Ascending aorta (tissue), 2 donors: Measurements from ENCODE around the gene SEPTIN12. TPM values are rescaled to one million over a fixed set of nuclear protein-coding genes. Genes with fewer than 3 reads are reported as not detected.

ENCODE experiments used
- DNase-seq, 2 donors: peaks; one replicate each; pipeline ENCODE4 v3.0.0-alpha.2; 2019; ENCODE audit warnings: low spot score in 2 of 2
- H3K27ac ChIP-seq, 2 donors: fragments of 200-600 bp; sonication (generic); one replicate each; pipeline ENCODE4 v1.5.1; 2016 to 2017; ENCODE audit warnings: mild to moderate bottlenecking in 1 of 2
- H3K27me3 ChIP-seq: fragments of 200-600 bp; sonication (generic); one replicate; pipeline ENCODE4 v1.5.1; 2017
- H3K36me3 ChIP-seq, 2 donors: fragments of 200-600 bp; sonication (generic); one replicate each; pipeline ENCODE4 v1.5.1; 2016
- H3K4me1 ChIP-seq, 2 donors: fragments of 200-600 bp; sonication (generic); one replicate each; pipeline ENCODE4 v1.5.1; 2016 to 2017; ENCODE audit warnings: mild to moderate bottlenecking in 1 of 2
- H3K4me3 ChIP-seq, 2 donors: fragments of 200-600 bp; sonication (generic); one replicate each; pipeline ENCODE4 v1.5.1; 2016 to 2017; ENCODE audit warnings: mild to moderate bottlenecking in 1 of 2
- H3K9me3 ChIP-seq, 2 donors: fragments of 200-600 bp; sonication (generic); one replicate each; pipeline ENCODE4 v1.5.1; 2016
- intact Hi-C: fragments of 100-400 bp; cut with DNase I; formaldehyde crosslinking; loops from one replicate; pipeline ENCODE4 v1.15.1; 2023
- total RNA-seq: library from RNA; depleted of rRNA; stranded (reverse); fragments of >200 nt; gene quantifications from one replicate; pipeline ENCODE4 v1.1.0, GENCODE V29; 2016
- TF ChIP-seq, protein P1 (sequence below), 3 experiments: fragments of 200-600 bp in 2 of 3; fragments of 450-650 bp in 1 of 3; sonication (generic) in 2 of 3; IDR thresholded peaks; one replicate each; pipeline ENCODE4 v1.5.1; 2016 to 2019; ENCODE audit warnings: antibody characterized with exemption in 3 of 3, mild to moderate bottlenecking in 1 of 3, moderate library complexity in 1 of 3

The SEPTIN12 gene
- total RNA-seq, 1 donor from 2014 or later, result not detected

DNA sequence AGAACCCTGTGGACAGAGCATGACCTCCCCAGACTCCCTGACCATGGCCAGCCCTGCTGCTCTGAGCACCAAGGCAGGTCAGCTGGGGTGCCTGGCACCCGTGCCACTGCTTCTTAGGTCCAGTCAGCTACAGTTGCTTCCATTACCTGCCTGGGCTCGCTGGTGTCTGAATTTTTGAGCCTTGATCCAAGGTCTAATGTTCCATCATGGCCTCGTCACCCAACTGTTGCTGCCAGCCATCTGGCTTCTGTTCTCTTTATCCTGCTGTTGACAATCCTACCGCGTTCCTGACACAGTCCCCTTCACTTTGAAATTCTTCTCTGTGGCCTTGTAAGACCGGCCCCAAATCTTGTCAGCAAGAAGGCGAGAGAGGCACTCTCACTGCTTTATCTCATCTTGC, 42.3 kb upstream of the SEPTIN12 start:
- TF ChIP-seq, protein P1, sequence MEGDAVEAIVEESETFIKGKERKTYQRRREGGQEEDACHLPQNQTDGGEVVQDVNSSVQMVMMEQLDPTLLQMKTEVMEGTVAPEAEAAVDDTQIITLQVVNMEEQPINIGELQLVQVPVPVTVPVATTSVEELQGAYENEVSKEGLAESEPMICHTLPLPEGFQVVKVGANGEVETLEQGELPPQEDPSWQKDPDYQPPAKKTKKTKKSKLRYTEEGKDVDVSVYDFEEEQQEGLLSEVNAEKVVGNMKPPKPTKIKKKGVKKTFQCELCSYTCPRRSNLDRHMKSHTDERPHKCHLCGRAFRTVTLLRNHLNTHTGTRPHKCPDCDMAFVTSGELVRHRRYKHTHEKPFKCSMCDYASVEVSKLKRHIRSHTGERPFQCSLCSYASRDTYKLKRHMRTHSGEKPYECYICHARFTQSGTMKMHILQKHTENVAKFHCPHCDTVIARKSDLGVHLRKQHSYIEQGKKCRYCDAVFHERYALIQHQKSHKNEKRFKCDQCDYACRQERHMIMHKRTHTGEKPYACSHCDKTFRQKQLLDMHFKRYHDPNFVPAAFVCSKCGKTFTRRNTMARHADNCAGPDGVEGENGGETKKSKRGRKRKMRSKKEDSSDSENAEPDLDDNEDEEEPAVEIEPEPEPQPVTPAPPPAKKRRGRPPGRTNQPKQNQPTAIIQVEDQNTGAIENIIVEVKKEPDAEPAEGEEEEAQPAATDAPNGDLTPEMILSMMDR (IDR thresholded peaks at IDR 0.05), result no peak
- Histone ChIP-seq H3K4me1 (no peaks in the 10 kb centered on the region), H3K4me3 (no peak overlapping the region), H3K36me3 (peaks cover 81 to 86% of the 10 kb centered on the region in 2 donors), H3K9me3 (no peaks in the 10 kb centered on the region), H3K27ac (no peak overlapping the region), H3K27me3 (no peaks in the 10 kb centered on the region)
- DNase-seq, result no peak
- intact Hi-C loops, result no loop called here

DNA sequence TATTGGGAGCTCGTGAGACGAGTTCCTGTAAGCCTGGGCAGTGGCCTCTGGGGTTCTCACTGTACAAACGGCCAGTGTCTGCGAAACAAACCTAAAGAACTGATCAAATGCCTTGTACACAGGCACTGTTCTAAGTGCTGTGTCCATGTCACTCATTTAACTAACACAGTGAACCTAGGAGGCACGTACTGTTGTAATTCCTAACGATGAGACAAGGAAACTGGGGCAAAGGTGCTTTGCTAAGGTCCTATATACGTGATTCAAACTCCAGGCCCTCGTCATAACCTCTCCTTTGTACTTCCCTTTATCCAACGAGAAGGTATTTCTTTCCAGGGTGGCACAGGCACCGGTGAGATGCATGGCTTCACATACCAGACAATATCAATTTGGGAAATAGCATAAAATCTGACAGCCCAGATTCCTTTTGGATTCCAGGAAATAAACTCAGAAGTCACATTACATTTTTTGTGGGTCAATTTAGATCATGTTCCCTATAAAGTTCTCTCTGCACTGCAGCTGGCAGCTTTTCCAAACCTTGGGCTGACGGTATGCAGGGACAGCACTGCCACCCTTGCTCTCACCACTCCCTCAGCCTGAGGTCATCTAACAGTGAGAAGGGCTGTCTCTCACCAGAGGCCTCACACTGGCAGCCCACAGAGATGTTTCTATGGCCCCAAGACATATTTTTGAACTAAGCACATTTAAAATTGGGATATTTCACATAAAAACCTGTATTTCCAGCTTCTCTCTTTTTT, 40.6 kb upstream of the SEPTIN12 start:
- Histone ChIP-seq H3K27me3 (no peaks in the 10 kb centered on the region), H3K9me3 (no peaks in the 10 kb centered on the region), H3K4me3 (no peak overlapping the region), H3K4me1 (no peaks in the 10 kb centered on the region), H3K36me3 (peaks cover 96% of the 10 kb centered on the region in 2 donors), H3K27ac (no peak overlapping the region)
- TF ChIP-seq, protein P1 (IDR thresholded peaks at IDR 0.05), result no peak
- DNase-seq, result no peak
- intact Hi-C loops, result no loop called here

DNA sequence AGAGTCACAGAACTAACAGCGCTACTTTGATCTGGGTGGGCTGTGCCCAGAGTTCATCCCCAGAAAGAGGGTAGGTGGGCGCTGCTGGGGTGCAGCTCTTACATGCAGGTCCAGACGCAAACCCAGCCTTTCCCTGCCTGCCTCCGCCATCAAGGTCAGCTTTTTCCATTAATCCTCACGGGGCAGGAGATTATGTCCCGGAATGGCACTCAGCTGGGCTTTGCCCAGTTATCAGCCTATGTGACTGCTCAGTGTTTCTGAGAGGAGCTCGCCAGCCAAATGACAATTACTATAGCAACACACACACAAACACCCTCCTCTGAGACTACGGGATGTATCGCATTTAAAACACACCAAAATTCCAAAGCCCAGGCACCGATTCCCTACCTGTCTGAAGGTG, 38.8 kb upstream of the SEPTIN12 start:
- intact Hi-C loops, result no loop called here
- Histone ChIP-seq H3K27me3 (no peaks in the 10 kb centered on the region), H3K36me3 (peaks cover 94 to 100% of the 10 kb centered on the region in 2 donors), H3K4me1 (no peaks in the 10 kb centered on the region), H3K4me3 (no peak overlapping the region), H3K27ac (no peak overlapping the region), H3K9me3 (no peaks in the 10 kb centered on the region)
- no peak for DNase-seq
- TF ChIP-seq, protein P1 (IDR thresholded peaks at IDR 0.05), result no peak

DNA sequence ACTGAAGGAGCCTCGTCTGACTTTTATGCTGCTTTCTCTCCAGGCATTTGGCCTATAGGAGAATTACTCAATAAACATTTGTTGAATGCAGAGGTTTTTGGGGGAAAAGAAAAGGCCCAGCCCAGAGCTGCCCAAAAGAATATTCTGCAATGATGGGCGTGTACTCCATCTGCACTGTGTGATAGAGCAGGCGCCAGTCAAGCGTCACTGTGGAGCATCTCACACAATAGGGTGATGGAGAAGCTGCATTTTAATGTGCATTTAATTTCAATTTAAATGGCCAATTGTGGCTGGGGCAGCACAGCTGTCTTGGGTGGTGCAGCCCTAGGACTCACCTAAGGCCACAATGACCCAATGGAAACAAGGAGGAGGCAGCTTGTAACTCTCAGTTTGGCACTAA, 38.4 kb upstream of the SEPTIN12 start:
- H3K27ac ChIP-seq, result no peak overlapping the region
- no peaks in the 10 kb centered on the region for H3K4me1 ChIP-seq
- H3K9me3 ChIP-seq, result no peaks in the 10 kb centered on the region
- peaks cover 94 to 100% of the 10 kb centered on the region in 2 donors for H3K36me3 ChIP-seq
- H3K27me3 ChIP-seq, result no peaks in the 10 kb centered on the region
- H3K4me3 ChIP-seq, result no peak overlapping the region
- intact Hi-C loops, result no loop called here
- DNase-seq, result no peak
- TF ChIP-seq, protein P1 (IDR thresholded peaks at IDR 0.05), result no peak

DNA sequence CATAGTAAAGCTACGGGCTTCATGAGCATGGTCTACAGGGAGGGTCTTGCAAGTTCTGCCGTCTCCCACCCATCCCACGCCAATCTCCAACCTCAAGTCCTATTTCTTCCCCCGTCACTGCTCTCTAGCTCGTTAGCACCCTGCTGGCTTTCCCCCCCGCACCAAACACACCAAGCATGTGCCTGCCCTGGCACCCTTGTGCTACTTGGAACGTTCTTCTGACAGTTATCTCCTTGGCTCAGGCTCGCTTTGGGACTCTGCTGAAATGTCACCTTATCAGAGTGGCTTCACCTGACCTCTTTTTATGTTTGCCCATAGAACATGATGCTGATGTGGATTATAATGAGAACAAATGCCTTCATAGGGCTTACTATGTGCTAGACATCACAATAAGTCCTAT, 37.1 kb upstream of the SEPTIN12 start:
- Histone ChIP-seq H3K27me3 (no peaks in the 10 kb centered on the region), H3K4me1 (no peaks in the 10 kb centered on the region), H3K4me3 (no peak overlapping the region), H3K27ac (no peak overlapping the region), H3K9me3 (no peaks in the 10 kb centered on the region), H3K36me3 (peaks cover 88 to 100% of the 10 kb centered on the region in 2 donors)
- intact Hi-C loops, result no loop called here
- DNase-seq, result no peak
- TF ChIP-seq, protein P1 (IDR thresholded peaks at IDR 0.05), result no peak
